Skeletal muscle satellite cell (primary cell): Measurements from ENCODE around the gene PHOX2B. TPM values are rescaled to one million over a fixed set of nuclear protein-coding genes. Genes with fewer than 3 reads are reported as not detected.

Experiments used
- H3K27me3 ChIP-seq: 2 replicates; pipeline ENCODE4 v1.7.0; 2013; ENCODE audit warnings: low read length; ENCODE audit not compliant: control insufficient read depth, insufficient read depth
- H3K36me3 ChIP-seq: 2 replicates; pipeline ENCODE4 v1.7.0; 2013; ENCODE audit warnings: mild to moderate bottlenecking, control low read depth, low read length; ENCODE audit not compliant: insufficient read depth
- H3K4me1 ChIP-seq: 2 replicates; pipeline ENCODE4 v1.7.0; 2013; ENCODE audit warnings: low read length; ENCODE audit not compliant: control insufficient read depth, insufficient read depth
- H3K4me2 ChIP-seq: 2 replicates; pipeline ENCODE4 v1.7.0; 2013; ENCODE audit warnings: mild to moderate bottlenecking, low read length
- H3K4me3 ChIP-seq: 2 replicates; pipeline ENCODE4 v1.7.0; 2013; ENCODE audit warnings: low read length
- H3K9ac ChIP-seq: 2 replicates; pipeline ENCODE4 v1.7.0; 2013; ENCODE audit warnings: mild to moderate bottlenecking, low read depth, low read length, moderate library complexity
- H3K9me3 ChIP-seq: replicated peaks from 2 replicates; pipeline ENCODE4 v1.7.0; 2013; ENCODE audit warnings: mild to moderate bottlenecking, control low read depth, low read length
- small RNA-seq: library from RNA; depleted of rRNA; stranded (forward); fragments of <200 nt; gene quantifications from one replicate; pipeline ENCODE3, GENCODE V24; 2012

PHOX2B gene

DNA sequence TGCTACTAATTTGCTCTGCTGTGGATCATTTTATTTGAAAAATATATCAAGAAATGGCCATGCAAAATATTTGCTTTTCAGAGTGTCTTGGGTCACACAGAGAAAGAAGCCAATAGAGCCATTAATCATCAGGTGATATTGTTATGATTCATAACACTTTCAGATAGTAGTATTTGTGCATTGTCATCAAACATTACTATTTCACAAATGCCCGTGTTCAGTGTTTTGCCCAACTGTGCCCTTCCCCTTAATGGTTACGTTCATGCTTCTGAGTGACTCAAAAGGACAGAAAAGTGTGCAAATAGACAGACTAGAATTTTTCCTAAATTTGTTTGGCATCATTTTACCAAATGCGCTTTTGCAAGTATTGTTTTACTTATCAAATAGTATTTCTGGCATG lies 46.5 kb downstream of the PHOX2B start:
- Histone ChIP-seq H3K27me3 (peaks cover 11% of the 10 kb centered on the region), H3K9me3 (no peaks in the 10 kb centered on the region), H3K4me1 (no peaks in the 10 kb centered on the region), H3K4me2 (no peak overlapping the region), H3K36me3 (no peaks in the 10 kb centered on the region), H3K9ac (no peak overlapping the region), H3K4me3 (no peak overlapping the region)

DNA sequence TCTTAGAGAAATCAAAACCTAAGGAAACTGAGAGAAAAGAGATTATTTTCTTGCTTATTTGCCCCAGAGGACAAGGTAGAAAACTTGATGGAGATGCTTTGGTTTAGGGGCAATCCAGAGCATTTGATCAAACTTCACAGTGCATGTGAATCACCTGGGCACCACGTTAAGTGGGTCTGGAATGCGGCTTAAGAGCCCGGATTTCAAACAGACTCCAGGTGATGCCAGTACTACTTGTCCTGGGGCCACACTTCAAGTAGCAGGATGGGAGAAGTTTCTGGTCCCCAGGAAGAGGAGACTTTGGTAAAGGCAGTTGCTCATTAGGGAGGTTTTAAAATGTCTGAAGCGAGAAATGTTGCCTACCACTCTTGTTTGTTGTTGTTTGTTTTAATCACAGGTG lies 51.8 kb downstream of the PHOX2B start:
- Histone ChIP-seq H3K4me3 (no peak overlapping the region), H3K27me3 (peaks cover 6% of the 10 kb centered on the region), H3K9ac (no peak overlapping the region), H3K36me3 (no peaks in the 10 kb centered on the region), H3K9me3 (no peaks in the 10 kb centered on the region), H3K4me2 (no peak overlapping the region), H3K4me1 (no peaks in the 10 kb centered on the region)

DNA sequence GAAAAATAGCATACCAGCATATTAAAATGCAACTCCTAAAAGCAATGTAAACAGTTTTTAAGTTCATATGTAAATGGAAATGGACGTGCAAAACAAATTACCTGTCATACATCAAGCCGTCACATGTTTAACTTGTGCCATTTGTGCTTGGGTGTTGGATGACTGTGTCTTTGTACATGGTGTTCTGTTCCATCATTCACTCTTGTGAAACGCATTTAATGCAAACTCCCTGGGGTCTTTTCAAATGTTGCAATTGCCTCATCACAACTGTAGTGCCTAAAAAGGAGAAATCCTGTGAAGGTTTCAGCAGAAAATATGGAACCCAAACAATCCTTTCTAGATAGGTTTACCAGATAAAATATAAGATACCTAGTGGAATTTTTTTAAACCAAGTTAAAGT lies 52.4 kb downstream of the PHOX2B start:
- no peak overlapping the region for H3K4me2 ChIP-seq
- no peaks in the 10 kb centered on the region for H3K9me3 ChIP-seq
- H3K36me3 ChIP-seq = no peaks in the 10 kb centered on the region
- peaks cover 6% of the 10 kb centered on the region for H3K27me3 ChIP-seq
- no peak overlapping the region for H3K9ac ChIP-seq
- H3K4me1 ChIP-seq = no peaks in the 10 kb centered on the region
- H3K4me3 ChIP-seq = no peak overlapping the region

Small RNA genes lying within 50 kb of the gene (small RNA-seq; reads per million reads assigned to genes)
- gene RNU1-49P = not detected
